Activated CD4-positive, alpha-beta T cell treated with anti-CD3 and anti-CD28 coated beads, Interleukin-2, amount 50 U/mL, for 24 hours (primary cell): ENCODE measurements around the gene DOCK1.

Experiments
- DNase-seq, 2 donors: peaks; one replicate each; pipeline ENCODE4 v3.0.0-alpha.2; 2020; ENCODE audit warnings: low read depth in 1 of 2, low spot score in 1 of 2

The DOCK1 gene

DNA sequence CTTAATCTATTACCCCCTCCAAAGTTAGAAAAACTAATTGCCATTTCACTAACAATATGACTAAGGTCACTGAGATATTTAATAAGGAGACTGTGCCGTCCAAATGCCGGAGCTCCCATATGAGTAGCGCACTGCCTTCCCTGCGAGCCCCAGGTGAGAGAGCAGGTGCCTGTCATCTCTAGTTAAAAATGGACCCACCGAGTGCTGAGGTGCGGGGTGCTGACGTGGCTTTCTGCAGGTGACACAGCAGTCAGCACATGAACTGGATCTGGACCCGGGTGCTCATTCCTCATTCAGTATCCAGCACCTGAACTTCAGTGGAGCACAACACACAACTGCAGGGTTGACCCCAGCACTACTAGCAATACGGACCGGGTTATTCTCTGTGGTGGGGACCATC is 505.8 kb downstream of the DOCK1 start:
- no peak for DNase-seq

- DNase-seq: no peak
These were observed 508.1 kb downstream of the DOCK1 start for GRCh38 chr10:127413326-127413725.

DNA sequence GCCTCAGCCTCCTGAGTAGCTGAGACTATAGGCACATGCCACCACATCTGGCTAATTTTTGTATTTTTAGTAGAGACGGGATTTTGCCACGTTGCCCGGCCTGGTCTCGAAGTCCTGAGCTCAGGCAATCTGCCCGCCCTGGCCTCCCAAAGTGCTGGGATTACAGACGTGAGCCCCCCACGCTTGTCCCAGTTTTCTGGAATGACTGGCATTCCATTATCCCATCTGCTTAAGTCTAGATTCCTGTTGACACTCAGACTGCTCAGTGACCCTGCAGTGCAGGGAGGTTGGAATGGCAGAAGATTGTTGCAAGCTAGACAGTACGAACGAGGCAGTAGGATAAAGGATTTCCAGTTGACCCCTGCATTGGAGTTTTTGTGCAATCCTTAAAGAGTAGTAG is 508.8 kb downstream of the DOCK1 start:
- DNase-seq: no peak

GRCh38 chr10:127415116-127415515 is 509.9 kb downstream of the DOCK1 start:
- DNase-seq: no peak

DNA sequence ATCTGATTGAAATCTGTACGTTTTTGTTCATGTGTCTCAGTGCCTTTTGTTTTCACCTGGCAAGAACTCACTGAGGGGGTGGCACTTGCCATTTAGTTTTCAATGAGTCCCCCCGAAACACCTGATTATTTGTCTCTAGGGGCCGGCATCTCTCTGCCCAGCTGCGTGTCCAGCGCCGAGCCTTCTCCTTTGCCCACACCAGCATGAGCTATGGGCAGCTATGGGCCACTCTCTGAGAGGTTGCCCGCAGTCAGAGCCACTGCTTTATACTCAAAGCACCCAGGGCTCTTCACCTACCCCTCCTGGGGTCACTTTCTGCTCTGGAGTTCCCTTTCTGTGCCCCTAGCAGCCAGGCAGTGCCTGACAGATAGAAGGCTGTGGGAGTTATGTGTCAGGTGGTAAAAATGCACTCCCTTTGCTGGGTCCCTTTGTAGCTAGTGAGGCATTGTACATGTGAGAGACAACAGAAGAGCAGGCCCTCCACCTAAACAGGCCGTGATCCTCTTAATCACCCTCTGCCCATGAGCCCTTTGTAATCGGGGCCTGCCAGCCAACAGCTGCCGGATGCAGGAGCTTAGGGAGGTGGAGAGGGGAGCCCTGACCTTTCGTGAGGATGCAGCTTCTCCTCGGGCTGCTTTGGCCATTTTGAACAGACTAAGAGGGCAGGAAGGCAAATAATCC is 510.8 kb downstream of the DOCK1 start:
- DNase-seq: no peak

DNA sequence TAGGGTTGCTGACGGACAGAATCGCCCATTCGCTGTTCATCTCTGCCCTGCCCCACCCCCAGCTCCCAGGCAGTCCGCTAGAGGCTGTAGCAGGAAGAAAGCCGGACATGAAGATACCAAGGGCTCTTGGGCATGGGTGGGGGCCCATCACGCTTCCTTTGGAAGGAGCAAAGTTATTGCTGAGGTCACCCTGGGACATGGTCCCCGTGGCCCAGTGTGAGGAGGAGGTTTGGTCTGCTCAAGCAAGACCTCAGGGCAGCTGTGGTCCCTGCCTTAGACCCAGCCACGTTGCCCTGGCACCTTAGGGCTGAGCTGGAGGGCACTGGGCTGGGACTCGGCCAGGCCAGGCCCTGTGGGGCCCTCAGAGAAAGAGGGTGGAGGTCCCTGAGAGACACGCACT is 511.8 kb downstream of the DOCK1 start:
- no peak for DNase-seq

DNA sequence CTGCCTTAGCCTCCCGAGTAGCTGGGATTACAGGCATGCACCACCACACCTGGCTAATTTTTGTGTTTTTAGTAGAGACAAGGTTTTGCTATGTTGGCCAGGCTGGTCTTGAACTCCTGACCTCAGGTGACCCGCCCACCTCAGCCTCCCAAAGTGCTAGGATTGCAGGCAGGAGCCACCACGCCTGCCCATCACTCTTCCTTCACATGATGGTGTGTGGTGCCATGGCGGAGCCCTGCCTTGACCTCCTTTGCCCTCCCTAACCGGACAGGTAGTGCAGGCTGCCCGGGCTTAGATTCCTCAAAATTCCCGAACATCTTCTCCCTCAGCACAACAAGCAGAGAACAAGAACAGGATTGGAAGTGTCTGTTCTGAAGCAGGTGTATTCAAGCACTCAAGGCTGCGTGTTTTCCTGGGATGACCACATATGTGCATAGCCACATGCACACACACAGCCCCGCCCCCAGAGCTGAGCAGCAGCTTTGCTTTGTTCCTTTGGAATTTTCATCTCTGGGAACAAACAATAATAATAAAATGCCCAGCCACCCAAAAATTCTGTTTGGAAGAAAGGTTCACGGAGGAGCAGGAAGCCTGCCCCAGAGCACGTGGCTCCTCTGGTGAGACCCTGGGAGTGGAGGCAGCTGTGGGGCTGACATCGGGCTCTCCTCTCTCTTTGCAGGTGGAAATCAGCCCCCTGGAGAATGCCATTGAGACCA is 512.6 kb downstream of the DOCK1 start:
- DNase-seq: no peak

DNA sequence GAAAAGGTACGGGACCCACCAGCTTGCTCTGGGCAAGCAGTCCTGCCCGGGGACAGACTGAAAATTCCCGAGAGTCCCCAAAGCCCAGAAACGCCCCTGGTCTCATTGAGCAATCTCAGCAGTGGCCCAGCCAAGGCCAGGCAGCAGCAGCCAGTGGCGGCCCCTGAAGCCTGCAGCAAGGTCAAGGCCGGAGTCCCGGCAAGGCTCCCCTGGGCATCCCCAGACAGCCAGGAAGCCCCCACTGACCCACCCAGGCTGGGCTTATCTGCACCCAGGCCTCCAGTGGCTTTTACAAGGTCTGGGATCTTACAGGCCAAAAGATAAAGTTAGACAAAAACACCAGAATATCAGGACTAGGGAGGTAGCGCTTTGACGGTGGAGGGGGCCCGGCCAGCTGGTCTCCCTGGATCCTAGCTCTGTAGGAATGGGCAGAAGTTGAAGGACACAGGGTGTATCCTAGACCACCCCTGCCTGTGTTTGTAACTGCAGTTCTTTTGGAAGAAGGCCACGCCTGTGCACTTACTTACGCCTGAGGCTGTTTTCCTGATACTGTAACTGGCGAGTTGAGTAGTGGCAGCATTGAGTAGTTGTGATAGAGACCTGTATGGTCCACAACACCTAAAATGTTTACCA is 513.4 kb downstream of the DOCK1 start:
- DNase-seq: no peak

GRCh38 chr10:127420138-127420684 is 515.0 kb downstream of the DOCK1 start:
- DNase-seq: no peak

GRCh38 chr10:127423218-127423915 is 518.1 kb downstream of the DOCK1 start:
- no peak for DNase-seq

- no peak for DNase-seq
These were observed 519.5 kb downstream of the DOCK1 start for GRCh38 chr10:127424594-127425264.

- no peak for DNase-seq
These were observed 521.5 kb downstream of the DOCK1 start for GRCh38 chr10:127426746-127427145.

GRCh38 chr10:127427926-127428325 is 522.7 kb downstream of the DOCK1 start:
- DNase-seq: no peak

DNA sequence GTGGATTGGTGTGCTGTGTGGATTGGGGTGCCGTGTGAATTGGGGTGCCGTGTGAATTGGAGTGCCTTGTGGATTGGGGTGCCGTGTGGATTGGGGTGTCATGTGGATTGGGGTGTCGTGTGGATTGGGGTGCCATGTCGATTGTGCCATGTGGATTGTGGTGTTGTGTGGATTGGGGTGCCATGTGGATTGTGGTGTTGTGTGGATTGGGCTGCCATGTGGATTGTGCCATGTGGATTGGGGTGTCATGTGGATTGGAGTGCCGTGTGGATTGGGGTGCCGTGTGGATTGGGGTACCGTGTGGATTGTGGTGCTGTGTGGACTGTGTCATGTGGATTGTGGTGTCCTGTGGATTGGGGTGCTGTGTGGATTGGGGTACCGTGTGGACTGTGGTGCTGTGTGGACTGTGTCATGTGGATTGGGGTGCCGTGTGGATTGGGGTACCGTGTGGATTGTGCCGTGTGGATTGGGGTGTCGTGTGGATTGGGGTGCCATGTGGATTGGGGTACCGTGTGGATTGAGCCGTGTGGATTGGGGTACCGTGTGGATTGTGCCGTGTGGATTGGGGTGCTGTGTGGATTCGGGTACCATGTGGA is 523.3 kb downstream of the DOCK1 start:
- DNase-seq: no peak

DNA sequence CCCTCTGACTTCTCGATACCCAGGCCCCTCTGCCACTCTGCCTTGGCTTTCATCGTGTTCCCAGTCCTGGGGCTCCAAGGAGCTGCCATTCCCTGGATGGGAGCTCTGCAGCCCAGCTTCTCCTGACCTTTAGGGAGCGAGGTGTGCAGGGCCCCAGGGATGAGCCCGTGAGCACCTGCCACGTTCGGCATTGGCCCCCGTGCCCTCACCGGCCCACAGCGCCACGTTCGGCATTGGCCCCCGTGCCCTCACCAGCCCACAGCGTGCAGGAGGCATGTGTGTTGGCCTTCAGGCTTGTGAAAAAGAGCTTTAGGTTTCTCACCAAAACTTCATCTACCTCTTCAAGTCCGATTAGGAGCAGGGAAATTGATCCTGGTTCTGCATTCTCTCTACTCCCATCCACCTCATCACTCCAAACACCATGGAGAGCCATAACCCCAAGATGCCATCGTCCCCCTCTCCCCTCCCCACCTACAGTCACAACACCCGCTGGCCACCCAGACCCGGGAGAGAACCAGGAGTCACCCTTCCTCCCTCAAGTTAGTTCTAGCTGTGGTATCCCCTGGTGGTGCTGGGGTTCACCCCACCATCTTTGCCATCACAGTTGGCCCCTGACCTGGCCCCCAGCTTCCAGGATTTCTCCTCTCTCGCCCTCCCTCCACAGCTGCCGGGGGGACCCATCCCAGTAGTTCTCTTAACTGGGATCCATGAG is 524.5 kb downstream of the DOCK1 start:
- no peak for DNase-seq

DNA sequence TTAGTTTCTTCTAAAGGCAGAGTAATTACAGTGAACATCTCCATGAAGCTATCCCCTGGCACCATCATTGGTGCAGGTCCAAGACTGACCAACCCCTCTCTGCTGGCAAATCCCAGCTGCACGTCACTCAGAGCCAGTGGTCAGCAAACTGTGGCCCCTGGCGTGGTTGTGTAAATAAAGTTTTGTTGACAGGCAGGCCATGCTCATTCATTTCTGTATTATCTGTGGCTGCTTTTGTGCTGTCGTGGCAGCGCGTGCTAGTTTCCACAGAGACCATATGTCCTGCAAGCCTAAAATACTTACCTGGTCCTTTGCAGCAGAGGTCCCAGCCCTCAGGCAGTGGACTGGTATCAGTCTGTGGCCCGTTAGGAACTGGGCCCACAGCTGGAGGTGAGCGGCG is 526.3 kb downstream of the DOCK1 start:
- no peak for DNase-seq

- DNase-seq: no peak
These were observed 528.8 kb downstream of the DOCK1 start for GRCh38 chr10:127434006-127434405.

- no peak for DNase-seq
These were observed 530.0 kb downstream of the DOCK1 start for GRCh38 chr10:127435246-127435645.

- no peak for DNase-seq
These were observed 535.1 kb downstream of the DOCK1 start for GRCh38 chr10:127440371-127440770.
